CD8-positive, alpha-beta memory T cell (primary cell): ENCODE measurements around the gene ZNF385B. TPM values are rescaled to one million over a fixed set of nuclear protein-coding genes. Genes with fewer than 3 reads are reported as not detected.
A peak's percentile ranks its signal among the peaks of the same experiment; 100 is the strongest.

ENCODE experiments used
- CTCF ChIA-PET: fragments of 350-600 bp; sonication (Branson Sonifier 250); formaldehyde crosslinking; loops from one replicate; lab custom pipeline; 2021; ENCODE audit warnings: antibody characterized with exemption; lab: Charles Lee
- POLR2A ChIA-PET: fragments of 350-600 bp; sonication (Branson Sonifier 250); formaldehyde crosslinking; loops from one replicate; lab custom pipeline; 2021; ENCODE audit warnings: antibody characterized with exemption; lab: Charles Lee
- DNase-seq, 5 donors: peaks; one replicate each; pipeline versions ENCODE4 v3.0.0 to v3.0.0-alpha.2; 2020 to 2022; ENCODE audit warnings: mixed read lengths in 1 of 5
- H3K27ac ChIP-seq: one replicate; pipeline ENCODE4 v1.7.0; 2013; ENCODE audit warnings: low read depth, mild to moderate bottlenecking, low read length, moderate library complexity
- H3K27me3 ChIP-seq: 2 replicates; pipeline ENCODE4 v1.7.0; 2013; ENCODE audit warnings: low read length, mild to moderate bottlenecking; ENCODE audit not compliant: insufficient read depth, poor library complexity, severe bottlenecking
- H3K36me3 ChIP-seq: 2 replicates; pipeline ENCODE4 v1.7.0; 2013; ENCODE audit warnings: mild to moderate bottlenecking, low read length, moderate library complexity; ENCODE audit not compliant: insufficient read depth
- H3K4me1 ChIP-seq: 2 replicates; pipeline ENCODE4 v1.7.0; 2013; ENCODE audit warnings: mild to moderate bottlenecking, low read length, moderate library complexity; ENCODE audit not compliant: insufficient read depth
- H3K4me3 ChIP-seq: 2 replicates; pipeline ENCODE4 v1.7.0; 2013; ENCODE audit warnings: mild to moderate bottlenecking, low read length
- H3K9me3 ChIP-seq: 2 replicates; pipeline ENCODE4 v1.7.0; 2013; ENCODE audit warnings: mild to moderate bottlenecking, low read length
- H3K27ac Mint-ChIP-seq, 8 donors: one replicate each; pipeline ENCODE4 v1.8.0; 2020 to 2021; ENCODE audit warnings: mixed read lengths in 8 of 8, mild to moderate bottlenecking in 6 of 8, inconsistent platforms in 3 of 8, moderate library complexity in 3 of 8
- H3K27me3 Mint-ChIP-seq, 2 donors: one replicate each; pipeline ENCODE4 v1.8.0; 2020 to 2021; ENCODE audit warnings: mixed read lengths in 2 of 2, mild to moderate bottlenecking in 1 of 2, moderate library complexity in 1 of 2
- H3K36me3 Mint-ChIP-seq, 3 donors: one replicate each; pipeline ENCODE4 v1.8.0; 2020 to 2021; ENCODE audit warnings: mixed read lengths in 3 of 3, inconsistent platforms in 1 of 3, mild to moderate bottlenecking in 1 of 3
- H3K4me1 Mint-ChIP-seq, 3 donors: one replicate each; pipeline ENCODE4 v1.8.0; 2020 to 2021; ENCODE audit warnings: mixed read lengths in 3 of 3, inconsistent platforms in 1 of 3, mild to moderate bottlenecking in 1 of 3
- H3K4me3 Mint-ChIP-seq, 7 donors: one replicate each; pipeline ENCODE4 v1.8.0; 2020 to 2021; ENCODE audit warnings: mixed read lengths in 7 of 7, mild to moderate bottlenecking in 6 of 7, moderate library complexity in 4 of 7, inconsistent platforms in 2 of 7
- H3K9me3 Mint-ChIP-seq, 5 donors: one replicate each; pipeline ENCODE4 v1.8.0; 2020 to 2022; ENCODE audit warnings: mixed read lengths in 5 of 5, mild to moderate bottlenecking in 3 of 5, moderate library complexity in 2 of 5, inconsistent platforms in 1 of 5
- polyA plus RNA-seq: library from polyadenylated mRNA; unstranded; fragments of 300-500 nt; fragmentation: Illumina TruSeq; gene quantifications from one replicate; pipeline ENCODE4 v1.2.3, GENCODE V29; 2021
- total RNA-seq, 2 experiments: library from RNA; stranded (reverse); gene quantifications; one replicate each; pipeline ENCODE4 v1.2.3, GENCODE V29; 2021

Gene ZNF385B
- not detected for total RNA-seq
- polyA plus RNA-seq: not detected

DNA sequence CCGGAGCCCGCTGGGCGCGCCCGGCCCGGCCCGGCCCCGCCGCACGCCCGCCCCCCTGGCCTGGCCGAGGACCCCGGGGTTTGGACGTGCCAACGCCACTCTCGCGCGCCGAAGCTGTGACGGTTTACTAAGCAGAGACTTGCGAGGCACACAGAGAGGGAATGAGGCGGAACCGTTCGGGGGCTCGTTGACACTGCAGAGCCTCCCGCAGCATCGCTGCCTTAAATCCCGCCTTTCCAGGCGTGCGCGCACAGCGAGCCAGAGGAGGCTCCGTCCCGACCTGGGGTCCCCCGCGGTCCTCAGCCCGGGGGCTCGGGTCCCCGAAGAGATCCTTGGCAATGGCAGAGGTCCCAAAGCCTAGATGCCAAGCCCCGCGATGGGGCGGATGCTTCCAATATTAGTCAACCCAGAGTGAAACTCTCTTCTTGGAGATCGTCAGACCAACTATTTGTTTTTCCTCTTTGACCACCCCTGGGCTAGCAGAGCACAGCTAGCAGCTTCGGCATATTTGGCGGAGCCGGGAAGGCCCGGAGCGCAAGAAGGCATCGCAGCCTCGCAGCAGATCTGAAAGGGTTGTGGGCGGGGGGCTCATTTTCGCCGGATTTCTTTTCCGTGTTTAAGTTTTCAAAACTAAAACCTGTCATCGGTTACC lies at the start of gene ZNF385B:
Gene ZNF385B (minus strand): TSS at position 197 of the 652 bp plus-strand sequence.
- Mint-ChIP-seq H3K27ac (peak within 1 kb of the TSS in 1 of 8 donors; percentile 90), H3K27me3 (peaks cover 29 to 62% of the 10 kb centered on the region in 2 donors), H3K4me3 (peak within 1 kb of the TSS in 3 of 7 donors; percentile 18 to 25 (median 24)), H3K36me3 (no peaks in the 10 kb centered on the region), H3K9me3 (no peaks in the 10 kb centered on the region), H3K4me1 (peaks cover 0 to 15% (median 8%) of the 10 kb centered on the region in 3 donors)
- POLR2A ChIA-PET: no interaction called here
- no peak within 1 kb of the TSS for H3K4me3 ChIP-seq
- no peak within 1 kb of the TSS for H3K27ac ChIP-seq
- no peaks in the 10 kb centered on the region for H3K9me3 ChIP-seq
- no peaks in the 10 kb centered on the region for H3K4me1 ChIP-seq
- no peaks in the 10 kb centered on the region for H3K36me3 ChIP-seq
- CTCF ChIA-PET: no interaction called here
- H3K27me3 ChIP-seq: peaks cover 6% of the 10 kb centered on the region
- DNase-seq: no peak

- Histone ChIP-seq H3K4me3 (no peak overlapping the region), H3K9me3 (no peaks in the 10 kb centered on the region), H3K27me3 (no peaks in the 10 kb centered on the region), H3K27ac (no peak overlapping the region), H3K4me1 (no peaks in the 10 kb centered on the region), H3K36me3 (no peaks in the 10 kb centered on the region)
- CTCF ChIA-PET: no interaction called here
- POLR2A ChIA-PET: no interaction called here
- H3K4me3 Mint-ChIP-seq: no peak overlapping the region
- no peaks in the 10 kb centered on the region for H3K36me3 Mint-ChIP-seq
- no peak overlapping the region for H3K27ac Mint-ChIP-seq
- no peaks in the 10 kb centered on the region for H3K9me3 Mint-ChIP-seq
- no peak for DNase-seq
- no peaks in the 10 kb centered on the region for H3K4me1 Mint-ChIP-seq
- peaks cover 3 to 18% of the 10 kb centered on the region in 2 donors for H3K27me3 Mint-ChIP-seq
Measured at GRCh38 chr2:179910735-179911113, 49.3 kb upstream of the ZNF385B start.

GRCh38 chr2:179909845-179910734 lies 48.7 kb upstream of the ZNF385B start:
- Mint-ChIP-seq H3K36me3 (no peaks in the 10 kb centered on the region), H3K4me1 (no peaks in the 10 kb centered on the region), H3K27me3 (peaks cover 3 to 18% of the 10 kb centered on the region in 2 donors), H3K4me3 (no peak overlapping the region), H3K27ac (no peak overlapping the region), H3K9me3 (no peaks in the 10 kb centered on the region)
- DNase-seq: no peak
- H3K4me3 ChIP-seq: no peak overlapping the region
- H3K27ac ChIP-seq: no peak overlapping the region
- H3K4me1 ChIP-seq: no peaks in the 10 kb centered on the region
- CTCF ChIA-PET: no interaction called here
- H3K9me3 ChIP-seq: no peaks in the 10 kb centered on the region
- no peaks in the 10 kb centered on the region for H3K27me3 ChIP-seq
- H3K36me3 ChIP-seq: no peaks in the 10 kb centered on the region
- POLR2A ChIA-PET: no interaction called here

GRCh38 chr2:179900655-179901054 lies 39.2 kb upstream of the ZNF385B start:
- no peak for DNase-seq
- H3K27me3 ChIP-seq: no peaks in the 10 kb centered on the region
- Mint-ChIP-seq H3K4me1 (no peaks in the 10 kb centered on the region), H3K4me3 (no peak overlapping the region), H3K27ac (no peak overlapping the region), H3K36me3 (no peaks in the 10 kb centered on the region), H3K9me3 (peaks cover 0 to 5% (median 2%) of the 10 kb centered on the region in 5 donors), H3K27me3 (peaks cover 4 to 5% of the 10 kb centered on the region in 2 donors)
- ChIA-PET POLR2A (no interaction called here), CTCF (no interaction called here)
- H3K4me1 ChIP-seq: no peaks in the 10 kb centered on the region
- H3K36me3 ChIP-seq: no peaks in the 10 kb centered on the region
- H3K27ac ChIP-seq: no peak overlapping the region
- H3K9me3 ChIP-seq: no peaks in the 10 kb centered on the region
- H3K4me3 ChIP-seq: no peak overlapping the region

- no peaks in the 10 kb centered on the region for H3K36me3 ChIP-seq
- no peaks in the 10 kb centered on the region for H3K9me3 ChIP-seq
- H3K27ac ChIP-seq: no peak overlapping the region
- CTCF ChIA-PET: no interaction called here
- Mint-ChIP-seq H3K4me1 (no peaks in the 10 kb centered on the region), H3K36me3 (no peaks in the 10 kb centered on the region), H3K4me3 (no peak overlapping the region), H3K27me3 (peaks cover 4 to 5% of the 10 kb centered on the region in 2 donors), H3K27ac (no peak overlapping the region), H3K9me3 (peaks cover 0 to 5% (median 2%) of the 10 kb centered on the region in 5 donors)
- no peaks in the 10 kb centered on the region for H3K4me1 ChIP-seq
- POLR2A ChIA-PET: no interaction called here
- no peaks in the 10 kb centered on the region for H3K27me3 ChIP-seq
- H3K4me3 ChIP-seq: no peak overlapping the region
- no peak for DNase-seq
Measured at GRCh38 chr2:179899666-179900065, 38.3 kb upstream of the ZNF385B start.

GRCh38 chr2:179898873-179899272 lies 37.5 kb upstream of the ZNF385B start:
- peaks cover 4 to 5% of the 10 kb centered on the region in 2 donors for H3K27me3 Mint-ChIP-seq
- Histone ChIP-seq H3K4me3 (no peak overlapping the region), H3K4me1 (no peaks in the 10 kb centered on the region), H3K27me3 (no peaks in the 10 kb centered on the region), H3K9me3 (no peaks in the 10 kb centered on the region), H3K36me3 (no peaks in the 10 kb centered on the region), H3K27ac (no peak overlapping the region)
- peaks cover 0 to 5% (median 2%) of the 10 kb centered on the region in 5 donors for H3K9me3 Mint-ChIP-seq
- no peak overlapping the region for H3K4me3 Mint-ChIP-seq
- DNase-seq: no peak
- ChIA-PET CTCF (no interaction called here), POLR2A (no interaction called here)
- H3K36me3 Mint-ChIP-seq: no peaks in the 10 kb centered on the region
- no peak overlapping the region for H3K27ac Mint-ChIP-seq
- H3K4me1 Mint-ChIP-seq: no peaks in the 10 kb centered on the region

- Mint-ChIP-seq H3K27ac (no peak overlapping the region), H3K36me3 (no peaks in the 10 kb centered on the region), H3K4me3 (no peak overlapping the region), H3K27me3 (peaks cover 0 to 8% of the 10 kb centered on the region in 2 donors), H3K4me1 (no peaks in the 10 kb centered on the region), H3K9me3 (peaks cover 3 to 8% (median 4%) of the 10 kb centered on the region in 5 donors)
- POLR2A ChIA-PET: no interaction called here
- Histone ChIP-seq H3K4me1 (no peaks in the 10 kb centered on the region), H3K27me3 (no peaks in the 10 kb centered on the region), H3K27ac (no peak overlapping the region), H3K9me3 (no peaks in the 10 kb centered on the region), H3K4me3 (no peak overlapping the region), H3K36me3 (no peaks in the 10 kb centered on the region)
- CTCF ChIA-PET: no interaction called here
- DNase-seq: no peak
Measured at GRCh38 chr2:179893616-179894015, 32.2 kb upstream of the ZNF385B start.

DNA sequence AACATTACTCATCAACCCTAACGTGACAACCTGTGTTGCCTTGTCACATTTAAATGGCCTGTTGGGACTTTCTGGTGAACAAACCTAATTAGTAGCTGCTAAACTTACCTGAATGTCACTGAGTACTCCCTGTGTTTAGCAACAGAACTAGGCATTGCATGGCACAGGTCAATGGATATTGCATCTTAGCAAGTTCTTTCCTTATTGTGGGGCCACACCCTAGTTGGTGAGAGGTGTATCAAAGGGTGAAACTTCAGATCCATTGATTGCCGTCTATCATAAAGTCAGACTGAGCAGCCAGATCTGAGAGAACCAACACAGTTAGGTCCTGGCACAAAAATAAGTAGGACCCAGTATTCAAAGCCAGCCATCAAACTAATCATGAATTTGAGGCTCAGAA lies 29.8 kb upstream of the ZNF385B start:
- no peaks in the 10 kb centered on the region for H3K9me3 ChIP-seq
- H3K27ac Mint-ChIP-seq: no peak overlapping the region
- H3K36me3 ChIP-seq: no peaks in the 10 kb centered on the region
- ChIA-PET POLR2A (no interaction called here), CTCF (no interaction called here)
- no peaks in the 10 kb centered on the region for H3K36me3 Mint-ChIP-seq
- no peak for DNase-seq
- H3K4me1 Mint-ChIP-seq: no peaks in the 10 kb centered on the region
- H3K27me3 Mint-ChIP-seq: peaks cover 0 to 8% of the 10 kb centered on the region in 2 donors
- H3K4me3 ChIP-seq: no peak overlapping the region
- no peak overlapping the region for H3K4me3 Mint-ChIP-seq
- no peak overlapping the region for H3K27ac ChIP-seq
- H3K9me3 Mint-ChIP-seq: peaks cover 3 to 12% (median 4%) of the 10 kb centered on the region in 5 donors
- H3K4me1 ChIP-seq: no peaks in the 10 kb centered on the region
- no peaks in the 10 kb centered on the region for H3K27me3 ChIP-seq
